Stimulated activated CD4-positive, alpha-beta T cell treated with anti-CD3 and anti-CD28 coated beads, Interleukin-1b, Interleukin-23, amount 100 ng/mL, for 48 hours (primary cell): Measurements from ENCODE around the gene ADPRHL1.

Experiments
- DNase-seq: peaks from one replicate; pipeline ENCODE4 v3.0.0-alpha.2; 2020

The ADPRHL1 gene

GRCh38 chr13:113364901-113365582 is 88.2 kb downstream of the ADPRHL1 start:
- no peak for DNase-seq

- no peak for DNase-seq
Observed at GRCh38 chr13:113364311-113364889, 88.9 kb downstream of the ADPRHL1 start.

- DNase-seq = no peak
Observed at GRCh38 chr13:113361406-113361805, 91.9 kb downstream of the ADPRHL1 start.

GRCh38 chr13:113360446-113360845 is 92.8 kb downstream of the ADPRHL1 start:
- DNase-seq = no peak

GRCh38 chr13:113359571-113359970 is 93.7 kb downstream of the ADPRHL1 start:
- DNase-seq = no peak

- DNase-seq = no peak
Observed at GRCh38 chr13:113358653-113359190, 94.6 kb downstream of the ADPRHL1 start.

GRCh38 chr13:113357529-113357928 is 95.8 kb downstream of the ADPRHL1 start:
- no peak for DNase-seq

- no peak for DNase-seq
Observed at GRCh38 chr13:113356596-113356995, 96.7 kb downstream of the ADPRHL1 start.

GRCh38 chr13:113355621-113356020 is 97.7 kb downstream of the ADPRHL1 start:
- DNase-seq = no peak

GRCh38 chr13:113354831-113355610 is 98.3 kb downstream of the ADPRHL1 start:
- no peak for DNase-seq

GRCh38 chr13:113353254-113353653 is 100.0 kb downstream of the ADPRHL1 start:
- DNase-seq = no peak

- no peak for DNase-seq
Observed at GRCh38 chr13:113351514-113352026, 101.7 kb downstream of the ADPRHL1 start.

- DNase-seq = no peak
Observed at GRCh38 chr13:113350938-113351335, 102.4 kb downstream of the ADPRHL1 start.

GRCh38 chr13:113350065-113350937 is 103.0 kb downstream of the ADPRHL1 start:
- no peak for DNase-seq
